BJ (cell line): Measurements from ENCODE around the gene CHRNA3. TPM values are rescaled to one million over a fixed set of nuclear protein-coding genes. Genes with fewer than 3 reads are reported as not detected.

Experiments
- CTCF ChIA-PET: fragments of 350-600 bp; formaldehyde crosslinking; extraction: SDS; loops from one replicate; lab custom pipeline; 2021; ENCODE audit warnings: antibody characterized with exemption, inconsistent platforms; lab: Yijun Ruan, JAX
- POLR2A ChIA-PET: fragments of 300-600 bp; sonication (Branson Sonifier 250); formaldehyde crosslinking; extraction: SDS; loops from one replicate; lab custom pipeline; 2021; ENCODE audit warnings: antibody characterized with exemption; lab: Charles Lee
- DNase-seq: peaks from one replicate; pipeline ENCODE4 v3.0.0-alpha.2; 2011; ENCODE audit warnings: low read depth
- H3K27me3 ChIP-seq: 2 replicates; pipeline ENCODE4 v1.6.0; 2011; ENCODE audit warnings: low read length; ENCODE audit not compliant: control insufficient read depth, insufficient read depth
- H3K36me3 ChIP-seq: 2 replicates; pipeline ENCODE4 v1.5.1; 2011; ENCODE audit warnings: low read length; ENCODE audit not compliant: control insufficient read depth, insufficient read depth
- H3K4me3 ChIP-seq: 2 replicates; pipeline ENCODE4 v1.5.1; 2011; ENCODE audit warnings: low read depth, mild to moderate bottlenecking, control low read depth, low read length
- polyA plus RNA-seq: library from polyadenylated mRNA; depleted of rRNA; stranded (reverse); fragments of >200 nt; gene quantifications from 2 replicates; pipeline ENCODE4 v1.2.3, GENCODE V29; 2011
- TF ChIP-seq, protein P1 (sequence below): IDR thresholded peaks from 2 replicates; pipeline ENCODE4 v1.5.1; 2011; ENCODE audit warnings: low read depth, mild to moderate bottlenecking, control low read depth, inconsistent platforms, low read length, moderate library complexity; ENCODE audit not compliant: insufficient read depth

The CHRNA3 gene
- polyA plus RNA-seq, 1 experiment = not detected

DNA sequence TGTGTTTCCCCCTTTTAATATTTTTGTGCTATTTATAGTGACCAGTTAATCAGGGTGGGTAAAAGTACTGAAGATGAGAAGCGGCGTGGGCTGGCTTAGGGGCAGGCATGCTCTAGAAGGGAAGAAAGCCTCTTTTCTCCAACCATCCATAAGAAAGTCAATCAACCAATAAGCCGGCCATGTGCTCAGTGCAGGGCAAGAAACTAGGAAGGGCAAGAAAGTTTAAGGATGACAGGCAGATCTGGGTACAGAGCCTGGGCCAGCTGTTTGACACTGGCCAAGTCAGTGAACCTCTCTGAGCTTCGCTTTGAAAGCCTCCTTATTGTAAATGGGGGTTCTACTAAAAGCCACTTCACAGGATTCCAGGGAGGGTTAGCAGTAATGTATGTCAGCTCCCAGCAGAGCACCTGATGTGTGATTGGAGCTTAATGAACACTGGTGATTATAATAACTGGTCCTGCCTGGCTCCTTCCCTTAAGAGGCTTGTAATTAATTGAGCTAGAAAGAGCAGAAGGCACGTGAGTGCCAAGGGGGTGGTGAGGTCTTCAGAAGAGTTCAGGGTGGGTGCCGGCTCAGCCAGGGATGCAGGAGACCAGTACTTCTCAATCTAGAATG is 5.7 kb upstream of the CHRNA3 start:
- ChIA-PET POLR2A (no interaction called here), CTCF (interaction anchor here (0.7 to 1.0 kb wide), 2 partner anchors 12 to 37 kb away, joined by 3 to 4 read pairs; no protein-coding TSS in a partner anchor)
- Histone ChIP-seq H3K36me3 (no peaks in the 10 kb centered on the region), H3K27me3 (peaks cover 27% of the 10 kb centered on the region), H3K4me3 (no peak overlapping the region)
- TF ChIP-seq, protein P1, sequence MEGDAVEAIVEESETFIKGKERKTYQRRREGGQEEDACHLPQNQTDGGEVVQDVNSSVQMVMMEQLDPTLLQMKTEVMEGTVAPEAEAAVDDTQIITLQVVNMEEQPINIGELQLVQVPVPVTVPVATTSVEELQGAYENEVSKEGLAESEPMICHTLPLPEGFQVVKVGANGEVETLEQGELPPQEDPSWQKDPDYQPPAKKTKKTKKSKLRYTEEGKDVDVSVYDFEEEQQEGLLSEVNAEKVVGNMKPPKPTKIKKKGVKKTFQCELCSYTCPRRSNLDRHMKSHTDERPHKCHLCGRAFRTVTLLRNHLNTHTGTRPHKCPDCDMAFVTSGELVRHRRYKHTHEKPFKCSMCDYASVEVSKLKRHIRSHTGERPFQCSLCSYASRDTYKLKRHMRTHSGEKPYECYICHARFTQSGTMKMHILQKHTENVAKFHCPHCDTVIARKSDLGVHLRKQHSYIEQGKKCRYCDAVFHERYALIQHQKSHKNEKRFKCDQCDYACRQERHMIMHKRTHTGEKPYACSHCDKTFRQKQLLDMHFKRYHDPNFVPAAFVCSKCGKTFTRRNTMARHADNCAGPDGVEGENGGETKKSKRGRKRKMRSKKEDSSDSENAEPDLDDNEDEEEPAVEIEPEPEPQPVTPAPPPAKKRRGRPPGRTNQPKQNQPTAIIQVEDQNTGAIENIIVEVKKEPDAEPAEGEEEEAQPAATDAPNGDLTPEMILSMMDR = no peak
- no peak for DNase-seq

DNA sequence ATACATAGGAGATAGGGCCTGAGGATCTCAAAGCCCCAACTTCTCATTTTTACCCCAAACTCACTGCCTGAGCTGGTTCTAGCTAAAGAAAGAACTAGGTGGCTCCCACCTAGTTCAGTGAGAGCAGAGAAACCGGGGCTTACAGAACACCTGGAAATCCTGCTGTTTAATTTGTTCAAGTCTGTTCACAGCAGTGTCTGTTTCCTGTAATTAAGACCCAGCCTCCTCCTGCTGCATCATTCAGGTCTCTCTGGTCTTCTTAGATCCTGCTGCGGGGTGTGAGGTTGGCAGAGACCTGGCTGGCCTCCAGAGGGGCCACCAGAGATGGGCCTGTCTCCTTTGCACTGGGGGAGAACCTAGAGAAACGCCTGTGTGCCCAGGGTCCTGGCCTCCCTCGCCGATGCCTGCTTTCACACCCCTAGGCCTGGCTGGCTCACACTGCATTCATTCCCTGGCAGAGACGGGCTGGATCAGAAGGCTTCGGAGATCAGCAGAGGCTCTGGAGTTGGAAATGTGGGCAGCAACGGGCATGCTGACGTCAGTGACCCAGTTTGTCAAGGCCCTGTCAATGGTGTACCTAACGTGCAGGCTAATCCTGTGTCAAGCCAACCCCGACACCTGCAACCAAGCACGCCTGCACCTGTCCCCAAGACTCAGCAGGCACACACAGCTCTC is 4.9 kb upstream of the CHRNA3 start:
- Histone ChIP-seq H3K27me3 (peaks cover 30% of the 10 kb centered on the region), H3K36me3 (no peaks in the 10 kb centered on the region), H3K4me3 (no peak overlapping the region)
- DNase-seq = no peak
- ChIA-PET CTCF (interaction anchor here (1.0 to 2.3 kb wide), 2 partner anchors 13 to 38 kb away, joined by 3 to 13 read pairs; no protein-coding TSS in a partner anchor), POLR2A (no interaction called here)
- TF ChIP-seq, protein P1 = no peak

DNA sequence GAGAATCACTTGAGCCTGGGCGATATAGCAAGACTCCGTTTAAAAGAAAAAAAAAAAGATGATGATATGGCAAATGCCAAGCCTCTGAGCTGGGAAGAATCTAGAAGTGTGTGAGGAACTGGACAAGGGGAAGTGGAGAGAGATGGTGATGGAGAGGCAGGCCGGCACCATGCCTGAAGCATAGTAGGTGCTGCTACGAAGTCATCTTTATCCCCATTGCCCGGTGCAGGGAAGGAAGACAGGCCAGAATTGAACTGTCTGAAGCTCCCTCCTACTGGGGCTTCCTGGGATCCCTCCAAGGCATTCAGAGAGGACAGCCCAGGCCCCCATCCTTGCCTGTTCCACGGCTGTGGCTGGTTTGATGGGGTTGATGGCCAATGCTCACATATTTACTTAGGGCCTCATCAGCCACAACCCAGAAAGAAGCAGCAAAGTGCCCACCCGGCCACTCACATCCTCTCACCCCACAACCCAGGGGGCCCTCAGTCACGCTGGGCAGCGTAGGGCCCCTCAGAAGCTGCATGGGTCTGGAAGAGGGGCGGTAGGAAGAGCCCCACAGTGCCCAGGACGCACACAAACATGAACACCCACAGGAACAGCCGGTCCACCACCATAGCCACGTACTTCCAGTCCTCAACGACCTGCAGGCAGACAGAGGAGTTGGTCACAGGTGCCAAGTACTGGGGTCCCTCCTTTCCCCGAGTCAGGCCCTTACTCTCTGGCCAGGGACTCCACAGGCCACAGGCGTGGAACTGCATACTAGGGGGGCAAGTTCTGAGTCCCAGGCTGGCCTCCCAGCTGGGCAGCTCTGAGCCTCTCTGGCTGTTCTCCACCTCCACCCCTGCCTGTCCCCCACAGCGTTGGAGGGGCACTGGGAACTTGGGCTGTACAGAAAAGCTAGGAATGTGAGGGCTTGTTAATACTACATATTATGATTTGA is 4.1 kb upstream of the CHRNA3 start:
- TF ChIP-seq, protein P1 = no peak
- CTCF ChIA-PET = interaction anchor here (1.5 to 2.3 kb wide), 3 partner anchors 10 to 84 kb away, joined by 3 to 13 read pairs (median 7); no protein-coding TSS in a partner anchor
- DNase-seq = no peak
- POLR2A ChIA-PET = no interaction called here
- Histone ChIP-seq H3K36me3 (no peaks in the 10 kb centered on the region), H3K27me3 (peaks cover 33% of the 10 kb centered on the region), H3K4me3 (no peak overlapping the region)

DNA sequence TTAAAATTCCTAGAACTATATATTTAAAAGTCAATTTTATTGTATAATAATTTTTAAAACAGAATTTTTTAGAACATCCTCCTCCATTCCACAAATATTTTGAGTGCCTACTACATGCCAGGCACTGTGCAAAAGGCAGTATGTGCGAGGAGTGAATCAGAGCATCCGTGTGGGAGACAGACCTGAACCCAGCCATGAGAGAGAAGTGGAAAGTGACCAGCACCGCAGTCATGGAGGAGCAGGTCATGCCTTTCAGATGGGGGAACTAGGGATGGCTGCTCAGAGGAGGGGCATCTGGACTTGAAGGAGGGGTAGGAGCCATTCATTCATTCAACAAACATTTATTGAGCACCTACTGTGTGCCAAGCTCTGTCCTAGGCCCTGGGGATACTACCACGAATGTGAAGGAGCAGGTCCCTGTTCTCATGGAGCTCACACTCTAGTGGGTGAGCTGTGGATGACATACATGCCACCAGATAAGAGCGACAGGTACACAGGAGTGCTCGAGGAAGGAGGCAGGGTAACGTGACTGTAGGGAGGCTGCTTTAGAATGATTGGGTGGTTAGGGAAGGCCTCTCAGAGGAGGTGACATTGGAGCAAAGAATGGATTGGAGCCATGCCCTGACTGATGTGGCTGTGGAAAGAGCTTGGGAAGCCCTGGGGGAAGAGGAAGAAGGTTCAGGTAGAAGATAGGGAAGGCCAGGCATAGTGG is 3.1 kb upstream of the CHRNA3 start:
- TF ChIP-seq, protein P1 = no peak
- no peak for DNase-seq
- CTCF ChIA-PET = interaction anchor here (1.5 to 2.3 kb wide), 3 partner anchors 11 to 85 kb away, joined by 3 to 13 read pairs (median 7); no protein-coding TSS in a partner anchor
- Histone ChIP-seq H3K36me3 (no peaks in the 10 kb centered on the region), H3K27me3 (peaks cover 36% of the 10 kb centered on the region), H3K4me3 (no peak overlapping the region)
- POLR2A ChIA-PET = no interaction called here
